GM18868 (cell line): ENCODE data around the gene AKNA.

Experiments used
- ATAC-seq: cut with Tn5 transposase; IDR thresholded peaks from one replicate; pipeline ENCODE4 v1.9.1; 2021; ENCODE audit warnings: mild to moderate bottlenecking, moderate library complexity; ENCODE audit not compliant: unreplicated experiment

Gene AKNA

DNA sequence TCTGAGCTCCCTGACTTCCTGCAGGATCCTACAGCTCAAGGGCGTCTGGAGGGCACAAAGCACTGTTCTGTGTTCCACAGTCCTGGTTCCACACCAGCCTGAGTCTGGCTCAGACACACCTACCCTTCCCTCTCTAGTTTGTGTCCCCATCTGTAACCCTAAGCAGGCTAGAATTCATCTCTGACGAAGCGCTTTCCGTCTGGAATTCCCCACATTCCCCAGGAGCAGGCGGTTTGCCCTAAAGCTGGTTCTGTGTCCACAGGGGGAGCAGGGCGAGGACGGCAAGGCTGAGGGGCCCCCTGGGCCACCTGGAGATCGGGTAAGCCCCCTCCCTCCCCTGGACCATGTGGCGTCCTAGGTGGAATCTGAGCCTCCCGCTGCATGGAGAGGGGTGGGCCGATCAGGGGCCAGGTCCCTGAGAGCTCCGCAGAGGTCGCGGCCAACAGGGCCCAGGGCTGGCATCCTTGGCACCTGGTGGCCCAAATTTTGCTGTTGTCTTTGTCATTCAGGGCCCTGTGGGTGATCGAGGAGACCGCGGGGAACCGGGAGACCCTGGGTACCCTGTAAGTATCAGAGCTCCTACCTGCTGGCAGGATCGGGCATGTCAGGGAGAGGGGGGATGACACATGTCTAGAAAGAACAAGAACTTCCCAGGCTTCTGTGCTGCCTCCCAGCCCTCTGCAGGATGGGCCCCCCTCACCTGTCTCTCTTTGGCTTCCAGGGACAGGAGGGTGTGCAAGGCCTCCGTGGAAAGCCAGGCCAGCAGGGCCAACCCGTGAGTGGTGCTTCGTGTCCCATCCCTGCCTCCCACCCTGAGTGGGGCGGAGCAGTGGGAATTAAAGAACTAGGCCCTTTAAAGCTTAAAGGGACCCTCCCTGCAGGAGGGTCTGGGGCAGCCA is 99.3 kb downstream of the AKNA start:
- ATAC-seq = no peak

DNA sequence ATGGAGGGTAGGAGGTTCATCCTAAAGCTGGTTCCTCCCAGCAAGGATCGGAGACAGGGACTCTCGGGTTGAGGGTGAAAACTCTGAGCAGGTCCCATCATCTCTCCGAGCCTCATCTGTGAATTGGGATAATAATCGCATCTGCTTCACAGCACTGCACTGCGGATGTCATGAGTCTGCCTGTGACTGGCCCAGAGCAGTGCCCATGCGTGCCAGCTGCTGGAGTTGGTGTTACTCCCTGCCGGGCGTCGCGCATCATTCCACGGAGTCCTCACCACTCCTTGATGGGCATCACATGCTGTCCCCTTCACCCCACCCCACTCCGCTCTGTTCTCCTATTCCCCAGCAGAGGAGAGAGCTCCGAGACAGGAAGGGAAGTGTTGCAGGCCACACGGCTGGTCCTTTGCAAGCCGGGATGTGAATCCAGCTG is 100.0 kb downstream of the AKNA start:
- ATAC-seq = no peak

DNA sequence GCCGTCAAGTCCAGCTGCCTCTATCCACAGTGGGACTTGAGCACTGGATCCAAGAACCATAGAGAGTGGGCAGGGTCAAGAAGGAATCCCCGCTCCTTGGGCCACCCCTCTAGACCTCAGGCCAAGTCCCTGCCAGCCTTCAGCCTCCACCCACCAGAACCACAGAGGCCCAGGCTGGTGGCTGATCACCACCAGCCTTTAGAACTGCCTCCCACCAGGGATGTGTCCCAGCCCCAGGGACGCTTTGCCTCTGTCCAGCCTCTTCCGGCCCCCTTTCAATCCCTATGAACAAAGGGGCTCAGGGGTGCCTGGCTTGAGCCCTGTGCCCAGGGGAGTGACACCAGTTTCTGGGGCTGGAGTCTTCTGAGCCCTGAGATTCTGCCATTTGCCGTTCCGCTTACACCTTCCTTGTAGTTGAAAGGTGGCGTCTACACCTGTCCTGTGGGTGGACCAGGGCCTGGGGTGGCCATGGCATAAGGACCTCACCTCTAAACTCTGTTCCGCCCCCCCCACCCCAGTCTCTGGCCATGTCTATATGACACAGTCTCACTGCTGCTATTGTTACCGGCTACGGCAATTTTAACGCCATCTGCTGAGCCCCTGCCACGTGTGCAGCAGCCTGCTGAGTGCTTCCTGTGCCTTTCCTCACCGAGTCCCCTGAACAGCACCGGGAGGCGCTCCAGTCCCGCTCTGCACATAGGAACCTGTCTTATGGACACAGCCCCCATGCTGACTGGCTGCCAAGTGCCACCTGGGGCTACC is 100.6 kb downstream of the AKNA start:
- ATAC-seq = no peak

DNA sequence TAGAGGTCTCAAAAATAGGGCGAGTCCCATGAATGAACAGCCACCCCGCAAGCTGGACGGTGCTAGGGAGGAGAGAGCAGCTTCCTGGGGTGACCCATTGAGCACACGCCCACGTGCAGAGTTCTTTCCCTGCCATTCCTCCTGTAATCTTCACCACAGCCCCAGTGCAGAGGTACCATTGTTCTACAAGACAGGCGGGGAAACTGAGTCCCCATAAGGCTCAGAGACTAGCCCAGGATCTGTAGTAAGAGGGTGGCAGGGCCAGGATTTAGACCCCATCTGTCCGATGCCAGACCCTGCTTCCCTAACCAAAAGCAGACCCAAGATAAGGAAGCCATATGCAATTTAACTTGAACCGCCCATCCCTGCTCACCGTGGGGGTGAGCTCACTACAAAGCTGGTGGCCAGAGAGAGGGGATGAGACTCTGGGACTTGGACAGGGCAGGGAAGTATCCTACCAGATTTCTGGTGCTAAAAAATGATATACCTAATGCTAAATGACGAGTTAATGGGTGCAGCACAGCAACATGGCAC is 101.6 kb downstream of the AKNA start:
- no peak for ATAC-seq

DNA sequence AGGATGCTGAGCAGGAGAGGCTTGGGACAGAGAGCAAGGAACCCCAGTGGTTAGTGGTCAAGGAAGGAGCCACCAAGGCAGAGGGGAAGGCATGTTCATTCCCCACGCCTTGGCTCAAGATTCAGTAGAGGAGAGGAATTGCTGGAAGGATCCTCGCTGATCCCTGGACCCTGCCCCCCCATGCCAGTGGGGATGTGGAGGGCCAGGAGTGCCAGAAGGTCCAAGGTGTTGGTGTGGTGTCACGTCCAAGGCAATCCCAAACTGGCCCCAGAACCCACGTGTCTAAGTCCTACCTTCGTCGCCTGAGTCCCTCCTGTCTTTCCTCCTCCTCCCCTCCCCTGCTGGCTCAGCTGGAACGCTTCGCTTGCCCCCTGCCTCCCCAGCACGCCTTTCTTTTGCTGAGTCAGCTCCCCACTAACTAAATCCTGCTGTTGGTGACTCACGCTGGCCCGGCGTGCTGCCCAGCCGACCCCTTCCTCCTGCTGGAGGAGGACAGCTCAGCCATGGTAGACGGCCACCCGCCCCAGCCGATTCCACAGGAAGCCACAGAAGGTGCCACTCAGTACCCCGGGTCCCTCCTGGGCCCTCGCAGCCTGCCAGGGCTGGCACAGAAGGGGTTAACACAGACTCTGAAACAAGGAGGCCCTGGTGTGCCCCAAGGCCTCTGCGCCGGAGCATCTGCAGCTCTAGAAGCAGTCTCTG is 102.5 kb downstream of the AKNA start:
- no peak for ATAC-seq

DNA sequence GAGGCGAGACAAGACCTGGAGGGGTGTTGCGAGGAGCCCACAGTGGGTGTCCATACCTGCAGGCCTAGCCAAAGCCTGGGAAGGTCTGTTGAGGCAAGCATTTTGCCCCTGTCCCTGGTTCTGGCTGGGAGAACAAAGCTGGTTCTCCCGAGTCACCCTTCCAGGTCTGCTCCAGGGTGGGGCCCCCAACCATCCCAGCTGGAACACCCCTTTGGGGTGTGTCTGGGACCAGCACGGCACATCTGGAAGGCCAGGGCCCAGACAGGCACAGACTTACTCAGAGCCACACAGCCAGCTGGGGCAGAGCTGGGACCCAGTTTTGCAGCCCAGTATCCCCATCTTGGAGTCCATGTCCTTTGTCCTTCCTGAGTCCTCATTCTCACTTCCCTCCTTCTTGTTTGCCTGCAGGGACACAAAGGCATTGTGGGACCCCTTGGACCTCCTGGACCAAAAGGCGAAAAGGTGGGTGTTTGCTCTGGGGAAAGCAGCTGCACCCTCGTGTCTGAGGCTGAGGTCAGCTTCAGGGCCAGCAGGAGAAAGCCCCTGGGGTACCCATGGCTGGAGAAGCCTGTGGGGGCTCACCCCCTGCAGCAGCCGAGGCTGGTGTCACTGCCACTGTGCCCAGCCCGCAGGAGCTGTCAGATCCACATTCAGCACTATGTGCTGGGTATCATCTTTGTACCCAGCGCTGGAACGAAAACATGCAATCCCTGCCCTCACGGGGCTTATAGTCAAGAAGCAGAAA is 103.3 kb downstream of the AKNA start:
- ATAC-seq = no peak
